Measurements from ENCODE around the gene ABCC6. TPM values are rescaled to one million over a fixed set of nuclear protein-coding genes. Genes with fewer than 3 reads are reported as not detected.
"Not testable (repeated sequence)": the region's sequence is repeated elsewhere in the genome, so short reads cannot be mapped to it uniquely, and the experiment has no call there.

ABCC6 gene
- total RNA-seq, 4 donors from 2014 or later: 0.23 to 2.1 (median 0.90) TPM

DNA sequence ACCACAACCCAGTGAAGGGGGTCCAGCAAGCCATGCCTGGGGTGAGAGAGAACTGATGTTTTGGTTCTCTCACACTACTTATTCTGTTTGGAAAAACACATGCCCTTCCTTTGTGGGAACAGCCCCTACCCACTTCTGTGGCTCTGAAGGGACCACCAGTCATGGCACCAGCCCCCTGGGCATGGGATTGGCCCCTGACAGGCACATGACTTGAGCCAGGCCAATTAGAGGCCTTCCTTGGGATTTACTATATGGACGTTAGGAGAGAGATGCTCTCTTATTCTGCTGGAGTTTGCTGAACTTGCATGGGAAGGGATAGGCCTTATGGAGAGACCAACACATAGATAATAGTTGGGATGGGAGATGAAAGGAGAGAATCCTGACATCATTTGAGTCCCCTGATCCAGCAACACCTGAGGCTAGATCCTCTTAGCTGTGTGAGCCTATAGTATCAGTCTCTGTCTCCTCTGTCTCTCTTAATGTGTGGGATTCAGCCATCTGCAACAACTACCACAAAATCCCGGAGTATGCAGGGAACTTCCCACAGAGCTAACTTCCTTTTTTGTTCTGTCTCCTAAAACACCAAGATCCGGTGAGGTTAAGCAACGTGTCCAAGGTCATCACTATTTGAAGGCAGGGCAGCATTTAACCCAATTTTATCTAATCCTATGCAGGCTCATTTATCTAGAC lies 16.1 kb downstream of the ABCC6 start:
- H3K4me3 ChIP-seq (ENCODE audit: low read depth, poor library complexity, severe bottlenecking); intact Hi-C loops (cut with DNase I; ENCODE audit: low total_unique reads); DNase-seq (ENCODE audit: low spot score in 2 of 2): not testable (repeated sequence)
- WGBS, 2 donors: 78 to 79% methylated on average over 1 to 4 of the region's 4 CpGs

GRCh38 chr16:16205864-16206263 lies 17.4 kb downstream of the ABCC6 start:
- H3K4me3 ChIP-seq (ENCODE audit: low read depth, poor library complexity, severe bottlenecking); DNase-seq (ENCODE audit: low spot score in 2 of 2); intact Hi-C loops (cut with DNase I; ENCODE audit: low total_unique reads): not testable (repeated sequence)
- WGBS, 2 donors: 90 to 92% methylated on average over 2 of the region's 2 CpGs

DNA sequence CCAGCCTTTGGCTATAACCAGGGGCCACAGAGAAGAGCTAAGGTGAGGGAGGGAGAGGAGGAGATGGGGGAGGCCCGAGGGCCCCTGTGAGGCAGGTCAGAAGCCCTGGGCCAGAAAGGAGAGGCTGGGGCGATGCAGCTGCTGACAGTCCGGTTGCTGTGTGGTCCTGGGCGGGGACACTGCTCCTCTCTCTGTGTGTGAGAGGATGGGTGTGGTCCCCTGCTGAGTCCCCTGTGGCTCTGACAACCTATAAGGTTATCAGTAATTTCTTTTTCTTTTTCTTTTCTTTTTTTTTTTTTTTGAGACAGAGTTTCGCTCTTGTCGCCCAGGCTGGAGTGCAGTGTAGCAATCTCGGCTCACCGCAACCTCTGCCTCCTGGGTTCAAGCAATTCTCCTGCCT lies 18.7 kb downstream of the ABCC6 start:
- DNase-seq (ENCODE audit: low spot score in 2 of 2): peak in 1 of 2 donors; percentile 39
- intact Hi-C loops (cut with DNase I; ENCODE audit: low total_unique reads); H3K4me3 ChIP-seq (ENCODE audit: low read depth, poor library complexity, severe bottlenecking): not testable (repeated sequence)
- WGBS, 2 donors: 61 to 71% methylated on average over 8 of the region's 8 CpGs

DNA sequence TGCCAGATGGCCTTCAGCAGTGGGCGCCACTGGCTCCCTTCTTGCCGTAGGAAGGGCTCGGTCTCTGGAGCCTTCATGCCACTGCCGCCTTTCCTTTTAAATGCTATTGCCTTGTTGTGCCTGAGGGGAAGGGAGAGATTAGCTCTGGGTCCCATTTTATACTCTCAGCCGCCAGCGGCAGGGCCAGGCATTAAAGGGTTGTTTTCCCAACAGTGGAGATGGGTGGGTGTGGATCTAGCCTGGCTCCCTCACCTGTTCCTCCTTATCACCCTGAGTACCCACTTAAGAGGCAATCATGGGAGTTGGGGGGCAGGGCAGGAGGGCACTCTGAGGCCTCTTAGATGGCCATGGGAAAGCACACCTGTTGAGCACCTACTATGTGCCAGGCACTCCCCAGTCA lies 19.8 kb downstream of the ABCC6 start:
- DNase-seq (ENCODE audit: low spot score in 2 of 2); H3K4me3 ChIP-seq (ENCODE audit: low read depth, poor library complexity, severe bottlenecking); intact Hi-C loops (cut with DNase I; ENCODE audit: low total_unique reads): not testable (repeated sequence)
- 77 to 89% methylated on average over 5 to 6 of the region's 6 CpGs for WGBS, 2 donors

GRCh38 chr16:16202400-16203143 lies 20.7 kb downstream of the ABCC6 start:
- DNase-seq (ENCODE audit: low spot score in 2 of 2): peak in 1 of 2 donors; percentile 76
- H3K4me3 ChIP-seq (ENCODE audit: low read depth, poor library complexity, severe bottlenecking); intact Hi-C loops (cut with DNase I; ENCODE audit: low total_unique reads): not testable (repeated sequence)
- WGBS, 2 donors: 63 to 75% methylated on average over 2 to 3 of the region's 4 CpGs

DNA sequence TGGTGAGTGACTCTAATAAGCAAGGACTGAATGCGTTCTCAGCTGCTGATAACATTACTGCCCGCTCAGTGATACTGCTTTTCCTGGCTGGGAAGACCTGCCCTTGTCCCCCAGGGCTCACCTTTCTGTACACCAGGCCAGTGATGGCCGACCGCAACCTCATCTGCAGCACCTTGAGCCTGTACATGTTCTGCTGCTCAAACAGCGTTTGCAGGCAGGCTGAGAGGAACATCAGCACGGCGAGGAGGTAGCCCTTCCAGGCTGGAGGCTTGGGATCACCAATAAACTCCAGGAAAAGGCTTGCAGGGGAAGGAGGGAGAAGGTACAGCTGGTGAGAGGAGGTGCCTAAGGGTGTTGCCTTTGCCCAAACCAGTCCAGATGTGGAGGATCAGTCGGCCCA lies 21.4 kb downstream of the ABCC6 start:
- H3K4me3 ChIP-seq (ENCODE audit: low read depth, poor library complexity, severe bottlenecking); intact Hi-C loops (cut with DNase I; ENCODE audit: low total_unique reads): not testable (repeated sequence)
- peak in 1 of 2 donors; percentile 45 for DNase-seq (ENCODE audit: low spot score in 2 of 2)
- WGBS, 2 donors: 82 to 90% methylated on average over 4 of the region's 8 CpGs

GRCh38 chr16:16200391-16200790 lies 22.9 kb downstream of the ABCC6 start:
- intact Hi-C loops (cut with DNase I; ENCODE audit: low total_unique reads); H3K4me3 ChIP-seq (ENCODE audit: low read depth, poor library complexity, severe bottlenecking); DNase-seq (ENCODE audit: low spot score in 2 of 2): not testable (repeated sequence)
- 88% methylated on average over 4 of the region's 5 CpGs for WGBS, 2 donors

- 61 to 63% methylated on average over 4 of the region's 4 CpGs for WGBS, 2 donors
Observed at GRCh38 chr16:16199428-16199827, 23.9 kb downstream of the ABCC6 start.

GRCh38 chr16:16197966-16198365 lies 25.3 kb downstream of the ABCC6 start:
- no peak for DNase-seq (ENCODE audit: low spot score in 2 of 2)
- intact Hi-C loops (cut with DNase I; ENCODE audit: low total_unique reads): loop anchor here (10.0 kb wide), 1 partner anchor 343 kb away; the partner anchor contains the start of gene MYH11
- no peak overlapping the region for H3K4me3 ChIP-seq (ENCODE audit: low read depth, poor library complexity, severe bottlenecking)
- TF ChIP-seq, protein P1, sequence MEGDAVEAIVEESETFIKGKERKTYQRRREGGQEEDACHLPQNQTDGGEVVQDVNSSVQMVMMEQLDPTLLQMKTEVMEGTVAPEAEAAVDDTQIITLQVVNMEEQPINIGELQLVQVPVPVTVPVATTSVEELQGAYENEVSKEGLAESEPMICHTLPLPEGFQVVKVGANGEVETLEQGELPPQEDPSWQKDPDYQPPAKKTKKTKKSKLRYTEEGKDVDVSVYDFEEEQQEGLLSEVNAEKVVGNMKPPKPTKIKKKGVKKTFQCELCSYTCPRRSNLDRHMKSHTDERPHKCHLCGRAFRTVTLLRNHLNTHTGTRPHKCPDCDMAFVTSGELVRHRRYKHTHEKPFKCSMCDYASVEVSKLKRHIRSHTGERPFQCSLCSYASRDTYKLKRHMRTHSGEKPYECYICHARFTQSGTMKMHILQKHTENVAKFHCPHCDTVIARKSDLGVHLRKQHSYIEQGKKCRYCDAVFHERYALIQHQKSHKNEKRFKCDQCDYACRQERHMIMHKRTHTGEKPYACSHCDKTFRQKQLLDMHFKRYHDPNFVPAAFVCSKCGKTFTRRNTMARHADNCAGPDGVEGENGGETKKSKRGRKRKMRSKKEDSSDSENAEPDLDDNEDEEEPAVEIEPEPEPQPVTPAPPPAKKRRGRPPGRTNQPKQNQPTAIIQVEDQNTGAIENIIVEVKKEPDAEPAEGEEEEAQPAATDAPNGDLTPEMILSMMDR (IDR thresholded peaks at IDR 0.05): no peak
- TF ChIP-seq POLR2A (IDR thresholded peaks at IDR 0.05): no peak
- 65 to 77% methylated on average over 17 of the region's 17 CpGs for WGBS, 2 donors

More at GRCh38 chr16:16199428-16199827, 23.9 kb downstream of the ABCC6 start:
- intact Hi-C loops (cut with DNase I; ENCODE audit: low total_unique reads): loop anchor here (10.0 kb wide), 1 partner anchor 345 kb away; the partner anchor contains the start of gene MYH11
- not testable (repeated sequence) for DNase-seq (ENCODE audit: low spot score in 2 of 2); H3K4me3 ChIP-seq (ENCODE audit: low read depth, poor library complexity, severe bottlenecking)

DNA sequence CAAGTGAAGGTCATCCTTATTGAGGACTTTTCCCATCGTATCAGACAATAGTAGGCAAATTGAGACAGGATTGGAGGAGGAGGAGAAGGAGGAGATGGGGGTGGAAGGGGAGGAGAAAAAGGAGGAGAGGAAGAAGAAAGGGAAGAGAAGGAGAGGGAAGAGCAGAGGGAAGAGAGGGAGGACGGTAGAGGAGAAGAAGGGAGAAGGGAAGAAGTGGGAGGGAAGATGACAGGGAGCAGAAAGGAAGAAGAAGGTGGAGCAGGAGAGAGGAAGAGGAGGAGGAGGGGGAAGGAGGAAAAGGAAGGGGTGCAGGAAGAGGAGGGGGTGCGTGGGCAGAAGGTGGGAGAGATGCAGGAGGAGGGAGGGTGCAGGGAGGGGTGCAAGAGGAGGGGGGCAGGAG lies 26.0 kb downstream of the ABCC6 start:
- H3K4me3 ChIP-seq (ENCODE audit: low read depth, poor library complexity, severe bottlenecking): no peak overlapping the region
- WGBS, 2 donors: 31 to 32% methylated on average over 3 of the region's 3 CpGs
- DNase-seq (ENCODE audit: low spot score in 2 of 2): no peak
- no peak for TF ChIP-seq POLR2A (IDR thresholded peaks at IDR 0.05)
- TF ChIP-seq, protein P1 (IDR thresholded peaks at IDR 0.05): no peak
- intact Hi-C loops (cut with DNase I; ENCODE audit: low total_unique reads): loop anchor here (10.0 kb wide), 1 partner anchor 343 kb away; the partner anchor contains the start of gene MYH11

All from lower leg skin (tissue), 4 donors.